ENCODE data around the gene GCSAM.

Gene GCSAM

GRCh38 chr3:112104774-112105173 lies 28.3 kb downstream of the GCSAM start:
- no peak for DNase-seq (ENCODE audit: low read depth in 2 of 2)

DNA sequence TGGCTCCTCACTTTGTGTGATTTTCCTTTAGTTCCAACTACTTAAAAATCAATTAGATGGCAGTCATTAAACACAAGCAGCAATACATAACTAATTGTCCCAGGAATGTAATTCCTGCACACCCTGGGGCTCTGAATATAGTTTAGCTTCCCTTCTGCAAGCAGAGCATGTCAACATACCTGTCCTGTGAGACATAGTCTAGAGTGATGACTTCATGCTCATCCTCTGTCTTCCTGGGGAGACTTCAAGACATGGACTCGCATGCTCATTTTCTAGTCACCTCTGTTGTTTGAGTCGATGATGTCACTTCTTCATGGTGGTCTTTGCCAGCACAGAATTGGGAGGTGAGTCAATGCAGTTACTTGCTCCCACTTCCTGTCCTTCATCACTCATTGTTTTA lies 31.1 kb downstream of the GCSAM start:
- DNase-seq (ENCODE audit: low read depth in 2 of 2) = no peak

GRCh38 chr3:112097378-112097777 lies 35.7 kb downstream of the GCSAM start:
- no peak for DNase-seq (ENCODE audit: low read depth in 2 of 2)

GRCh38 chr3:112096176-112096575 lies 36.9 kb downstream of the GCSAM start:
- no peak for DNase-seq (ENCODE audit: low read depth in 2 of 2)

DNA sequence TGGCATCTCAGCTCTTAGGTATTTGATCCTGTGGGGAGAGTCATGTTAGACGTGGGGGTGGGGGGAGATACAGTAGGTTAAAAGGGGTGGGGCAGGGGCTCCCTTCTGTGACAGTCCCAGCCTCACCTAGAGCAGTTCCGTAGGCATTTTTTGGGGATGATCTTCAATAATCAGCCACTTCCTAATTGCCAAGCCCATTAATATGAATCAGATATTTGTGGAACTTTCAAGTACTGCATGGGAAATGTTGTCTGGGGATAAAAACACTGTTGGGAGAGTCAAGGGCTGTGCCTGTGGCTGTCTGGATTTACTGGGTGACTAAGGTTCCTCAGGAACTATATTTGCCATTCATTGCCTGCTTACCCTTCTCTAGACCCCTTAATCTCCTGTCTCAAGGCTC lies 37.3 kb downstream of the GCSAM start:
- DNase-seq (ENCODE audit: low read depth in 2 of 2) = no peak

DNA sequence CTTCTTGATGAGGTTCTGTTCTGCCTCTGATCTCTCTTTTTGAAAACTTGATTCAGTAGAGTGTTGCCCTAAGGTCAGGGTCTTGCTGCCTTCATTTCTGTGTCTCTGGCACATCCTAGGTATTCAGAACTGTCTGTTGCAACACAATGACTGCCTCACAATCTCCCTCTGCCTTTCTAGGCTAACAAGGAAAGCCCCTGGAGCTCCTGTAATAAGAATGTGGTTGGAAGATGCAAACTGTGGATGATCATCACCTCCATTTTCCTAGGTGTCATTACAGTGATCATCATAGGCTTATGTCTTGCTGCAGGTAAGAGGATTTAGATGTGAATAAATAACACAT lies 39.9 kb downstream of the GCSAM start:
- no peak for DNase-seq (ENCODE audit: low read depth in 2 of 2)

DNA sequence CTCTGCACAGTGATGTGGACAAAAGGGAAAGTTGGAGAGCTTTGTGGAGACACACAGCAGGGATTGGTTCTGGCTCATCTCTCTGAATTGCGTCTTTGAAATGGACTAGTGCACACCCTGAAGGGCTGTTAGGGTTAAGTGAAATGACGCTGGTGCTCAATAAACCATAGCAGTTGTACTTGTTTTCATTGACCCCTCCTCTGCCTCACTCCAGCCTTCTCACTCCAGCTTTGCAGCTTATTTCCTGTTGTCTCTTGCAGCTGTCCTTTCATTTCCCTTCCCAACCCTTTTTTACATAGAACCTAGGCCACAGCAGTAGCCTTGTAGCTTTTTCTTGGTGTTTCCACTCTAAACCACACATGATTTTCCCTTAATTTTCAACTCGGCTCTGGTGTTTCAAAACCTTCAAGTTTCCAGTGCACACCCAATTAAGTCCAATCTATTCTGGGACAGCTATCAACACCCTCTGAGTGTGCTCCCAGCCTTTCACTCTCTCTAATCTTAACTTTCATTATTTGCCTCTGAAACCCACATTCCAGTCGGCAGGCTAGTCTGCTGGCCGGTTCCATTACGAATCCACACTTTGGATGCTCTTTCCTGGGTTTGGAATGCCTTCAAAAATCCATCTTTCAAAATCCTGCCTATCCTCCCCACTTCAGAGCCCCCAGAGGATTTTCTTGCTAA lies 40.4 kb downstream of the GCSAM start:
- no peak for DNase-seq (ENCODE audit: low read depth in 2 of 2)

GRCh38 chr3:112090887-112091586 lies 42.0 kb downstream of the GCSAM start:
- no peak for DNase-seq (ENCODE audit: low read depth in 2 of 2)

DNA sequence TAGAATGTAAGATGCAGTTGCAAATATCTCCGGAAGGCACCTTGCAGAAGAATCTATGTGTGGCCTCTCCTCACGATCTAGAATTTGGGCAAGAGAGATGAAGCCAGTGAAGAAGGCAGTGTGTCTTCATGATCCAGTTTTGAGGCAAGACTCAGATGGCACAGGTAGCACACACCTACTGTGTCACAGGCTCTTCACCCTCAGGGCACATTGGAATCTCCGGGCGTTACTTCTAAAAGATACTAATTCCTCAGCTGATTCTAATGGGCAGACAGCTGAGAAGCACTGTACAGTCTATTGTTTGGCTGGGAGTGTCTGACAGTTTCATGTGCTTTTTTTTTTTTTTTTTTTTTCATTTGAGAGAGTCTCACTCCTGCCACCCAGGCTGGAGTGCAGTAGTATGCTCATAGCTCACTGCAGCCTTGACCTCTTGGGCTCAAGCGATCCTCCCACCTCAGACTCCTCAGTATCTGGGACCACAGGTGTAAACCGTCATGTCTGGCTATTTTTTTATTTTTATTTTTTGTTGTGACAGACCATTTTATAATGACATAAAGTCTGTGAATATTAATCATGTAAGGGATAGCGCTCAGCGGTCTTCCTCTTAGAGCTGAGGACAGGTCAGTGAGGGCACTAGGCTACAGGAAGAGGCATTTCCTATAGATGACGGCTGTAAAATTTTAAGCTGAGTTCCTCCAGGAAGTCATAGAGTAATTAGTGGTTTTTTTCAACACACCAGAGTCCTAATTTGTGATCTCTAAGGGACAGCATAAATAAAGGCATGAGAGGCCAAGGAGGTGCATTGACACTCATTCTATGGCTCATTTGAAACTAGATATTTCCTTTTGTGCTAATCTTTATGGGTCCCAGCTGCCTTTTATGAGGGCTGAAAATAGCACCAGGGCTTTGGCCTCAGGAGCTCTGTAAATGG lies 42.8 kb downstream of the GCSAM start:
- DNase-seq (ENCODE audit: low read depth in 2 of 2) = no peak

- no peak for DNase-seq (ENCODE audit: low read depth in 2 of 2)
These were observed 44.1 kb downstream of the GCSAM start for GRCh38 chr3:112088944-112089343.

GRCh38 chr3:112087746-112088145 lies 45.3 kb downstream of the GCSAM start:
- DNase-seq (ENCODE audit: low read depth in 2 of 2) = no peak

DNA sequence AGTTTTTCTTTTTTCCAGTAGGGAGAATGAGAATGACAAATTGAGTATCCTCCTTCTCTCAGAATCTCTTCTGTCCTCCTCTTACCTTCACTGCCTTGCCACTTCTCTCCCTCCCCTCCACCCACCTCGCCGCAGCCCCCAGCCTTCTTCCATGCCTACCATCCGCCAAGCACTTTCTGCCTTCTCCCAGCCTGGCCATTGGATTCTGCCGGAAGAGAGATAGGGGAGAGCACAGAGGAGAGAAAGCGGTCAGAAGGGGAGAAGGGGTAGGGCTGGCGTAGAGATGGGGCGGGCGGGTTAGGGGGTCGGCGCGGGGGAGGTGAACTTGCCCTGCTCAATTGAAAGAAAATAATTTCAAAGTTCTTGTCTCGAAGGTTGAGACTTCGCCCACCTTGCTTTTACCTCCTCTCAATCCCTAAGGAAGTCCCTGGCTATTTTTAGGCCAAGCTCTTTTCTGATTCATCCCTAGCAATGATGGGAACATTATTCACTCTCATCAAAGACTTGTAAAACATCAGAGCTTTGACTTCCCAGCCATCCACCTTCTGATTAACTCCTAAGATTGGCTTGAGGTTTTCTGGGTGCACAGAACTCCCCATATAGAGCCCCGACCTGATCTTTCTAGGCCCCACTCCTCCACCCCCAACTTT lies 46.0 kb downstream of the GCSAM start:
- DNase-seq (ENCODE audit: low read depth in 2 of 2) = no peak

DNA sequence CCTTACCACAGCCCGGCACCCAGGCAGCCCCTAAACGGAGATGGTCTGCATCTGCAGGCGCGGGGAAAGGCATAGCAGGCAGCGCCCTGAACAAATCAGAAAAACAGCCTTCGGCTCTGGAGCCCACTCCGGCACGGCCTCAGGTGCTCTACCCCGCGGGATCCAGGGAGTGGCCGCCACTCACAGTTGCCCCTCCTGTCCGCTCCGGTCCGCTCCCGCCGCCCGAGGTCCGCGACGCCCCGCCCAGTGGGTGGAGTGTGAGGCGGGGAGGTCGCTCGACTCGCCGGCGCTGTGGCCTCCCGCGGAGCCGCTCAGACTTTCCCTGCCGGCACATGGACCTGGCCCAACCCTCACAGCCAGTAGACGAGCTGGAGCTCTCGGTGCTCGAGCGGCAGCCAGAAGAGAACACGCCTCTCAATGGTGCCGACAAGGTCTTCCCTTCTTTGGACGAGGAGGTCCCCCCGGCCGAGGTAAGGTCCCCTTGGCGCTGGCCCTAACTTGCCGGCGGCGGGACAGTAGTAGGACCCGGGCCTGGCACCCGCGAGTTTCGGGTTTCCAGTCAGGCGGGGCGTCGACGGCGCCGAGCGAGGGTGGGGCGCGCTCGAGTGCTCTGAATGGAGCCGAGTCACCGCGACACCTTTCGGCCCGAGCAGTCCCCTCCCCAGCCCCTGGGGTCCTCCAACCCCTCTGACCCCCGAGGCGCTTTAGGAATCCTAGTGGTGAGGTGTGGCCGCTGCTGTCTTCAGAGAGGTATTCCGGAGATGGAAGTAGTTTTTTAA lies 46.8 kb downstream of the GCSAM start, which contains the start of gene C3orf52:
Gene C3orf52 (plus strand): TSS at position 314 of the 779 bp plus-strand sequence. CDS start 19 bp downstream, at position 333.
- DNase-seq (ENCODE audit: low read depth in 2 of 2) = peak; percentile 12

DNA sequence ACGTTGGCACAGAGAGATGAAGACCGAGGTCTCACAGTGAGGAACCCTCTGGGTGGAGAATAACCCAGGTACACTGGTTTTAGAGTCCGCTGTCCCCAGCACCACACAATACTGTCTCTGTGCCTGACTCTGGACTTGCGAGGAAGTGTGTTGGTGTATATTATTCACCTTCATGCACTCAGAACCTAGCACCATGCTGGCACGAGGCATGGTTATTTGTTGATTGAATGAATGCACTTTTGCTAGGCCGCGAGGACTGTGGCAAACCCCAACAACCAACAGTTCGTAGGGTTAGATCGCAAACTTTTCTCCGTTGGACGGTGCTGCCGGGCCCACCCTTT lies 47.3 kb downstream of the GCSAM start:
- no peak for DNase-seq (ENCODE audit: low read depth in 2 of 2)

- no peak for DNase-seq (ENCODE audit: low read depth in 2 of 2)
These were observed 47.9 kb downstream of the GCSAM start for GRCh38 chr3:112084980-112085705.

DNA sequence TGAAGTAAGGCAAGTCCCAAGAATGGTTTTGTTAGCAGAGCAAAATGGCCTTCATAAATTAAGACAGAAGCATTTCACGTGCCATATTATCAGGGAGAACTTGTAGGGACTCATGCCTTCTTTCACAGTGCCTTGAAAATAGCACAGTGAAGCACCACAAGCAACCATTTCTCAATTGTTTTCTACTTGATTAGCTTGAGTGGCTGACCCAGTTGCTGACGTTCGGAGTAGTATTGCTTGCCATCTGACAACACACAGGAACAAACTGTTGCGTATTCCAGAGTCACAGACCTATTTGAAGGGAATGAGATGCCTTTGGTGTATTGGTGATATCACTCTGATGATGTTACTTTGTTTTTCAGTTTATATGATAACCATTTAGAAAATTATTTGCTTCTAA lies 49.8 kb downstream of the GCSAM start:
- DNase-seq (ENCODE audit: low read depth in 2 of 2) = no peak

- no peak for DNase-seq (ENCODE audit: low read depth in 2 of 2)
These were observed 54.6 kb downstream of the GCSAM start for GRCh38 chr3:112078125-112079083.

DNA sequence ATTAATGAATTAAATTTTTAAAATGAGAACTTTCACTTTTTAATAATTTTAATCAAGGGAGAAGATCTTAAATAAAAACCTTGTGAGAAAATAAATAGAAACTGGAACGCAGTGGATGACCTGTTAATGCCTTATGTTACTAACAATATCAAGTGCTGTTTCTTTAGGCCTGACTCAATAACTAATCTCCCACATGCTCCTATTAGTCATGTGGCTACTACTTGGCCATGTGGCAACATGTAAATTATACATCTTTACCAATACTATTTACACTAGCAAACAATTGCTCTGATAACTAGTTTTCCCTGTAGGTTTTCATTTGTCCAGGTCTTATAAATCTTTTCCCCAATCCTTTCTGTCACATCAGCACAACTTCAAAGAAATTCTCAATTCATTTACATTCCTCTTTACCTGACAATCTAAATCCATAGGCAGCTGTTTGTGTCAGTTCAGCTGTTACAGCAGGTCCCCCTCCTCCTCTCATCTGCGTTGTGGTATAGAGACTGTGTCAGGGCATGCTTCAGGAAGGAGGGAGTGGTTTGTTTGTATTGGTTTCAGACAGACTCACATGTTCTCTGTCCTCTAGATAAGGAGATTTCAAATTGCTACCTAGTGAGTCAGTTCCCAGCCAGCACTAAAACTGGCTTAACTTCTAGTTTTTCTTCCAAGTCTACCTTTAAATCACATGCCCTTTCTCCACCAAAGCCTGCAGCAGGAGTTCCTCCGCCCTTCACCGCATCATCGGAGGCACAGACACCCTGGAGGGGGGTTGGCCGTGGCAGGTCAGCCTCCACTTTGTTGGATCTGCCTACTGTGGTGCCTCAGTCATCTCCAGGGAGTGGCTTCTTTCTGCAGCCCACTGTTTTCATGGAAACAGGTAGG lies 58.2 kb downstream of the GCSAM start:
- DNase-seq (ENCODE audit: low read depth in 2 of 2) = no peak
